Hindlimb muscle (tissue), 1 donor: Measurements from ENCODE around the gene RNF212. TPM values are rescaled to one million over a fixed set of nuclear protein-coding genes. Genes with fewer than 3 reads are reported as not detected.
"Not testable (repeated sequence)": the region's sequence is repeated elsewhere in the genome, so short reads cannot be mapped to it uniquely, and the experiment has no call there.

ENCODE experiments used
- DNase-seq: peaks from one replicate; pipeline ENCODE4 v3.0.0-alpha.2; 2013
- polyA plus RNA-seq: library from polyadenylated mRNA; unstranded; fragments of 120-200 nt; gene quantifications from one replicate; pipeline ENCODE4 v1.2.1, GENCODE V29; 2013; ENCODE audit not compliant: insufficient read length

Gene RNF212
- polyA plus RNA-seq, 1 donor, result 3.6 TPM

DNA sequence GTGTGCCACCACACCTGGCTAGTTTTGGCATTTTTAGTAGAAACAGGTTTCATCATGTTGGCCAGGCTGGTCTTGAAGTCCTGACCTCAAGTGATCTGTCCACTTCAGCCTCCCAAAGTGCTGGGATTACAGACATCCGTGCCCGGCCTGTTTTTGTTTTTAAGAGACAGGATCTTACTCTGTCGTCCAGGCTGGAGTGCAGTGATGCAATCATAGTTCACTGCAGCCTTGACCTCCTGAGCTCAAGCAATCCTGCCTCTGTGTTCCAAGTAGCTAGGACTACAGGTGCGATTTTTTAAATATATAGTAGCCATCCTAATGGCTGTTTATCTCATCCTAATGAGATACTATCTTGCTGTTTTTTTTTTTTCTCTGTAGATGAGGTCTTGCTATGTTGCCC, 47.6 kb downstream of the RNF212 start:
- no peak for DNase-seq

DNA sequence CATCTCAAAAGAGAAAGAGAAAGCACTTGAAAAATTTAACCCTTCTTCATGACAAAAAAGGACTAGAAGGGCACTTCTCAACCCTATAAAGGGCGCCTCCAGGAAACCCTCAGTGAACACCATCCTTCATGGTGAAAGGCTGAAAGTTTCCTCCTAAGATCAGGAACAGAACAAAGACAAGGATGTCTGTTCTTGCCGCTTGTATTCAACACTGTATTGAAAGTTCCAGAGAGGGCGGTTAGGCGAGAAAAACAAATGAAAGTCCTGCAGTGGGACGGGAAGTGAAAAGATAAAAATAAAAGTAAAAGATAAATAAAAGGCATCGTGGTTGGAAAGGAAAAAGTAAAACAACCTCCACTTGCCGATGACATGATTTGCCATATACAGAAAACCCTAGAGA, 50.9 kb downstream of the RNF212 start:
- no peak for DNase-seq

DNA sequence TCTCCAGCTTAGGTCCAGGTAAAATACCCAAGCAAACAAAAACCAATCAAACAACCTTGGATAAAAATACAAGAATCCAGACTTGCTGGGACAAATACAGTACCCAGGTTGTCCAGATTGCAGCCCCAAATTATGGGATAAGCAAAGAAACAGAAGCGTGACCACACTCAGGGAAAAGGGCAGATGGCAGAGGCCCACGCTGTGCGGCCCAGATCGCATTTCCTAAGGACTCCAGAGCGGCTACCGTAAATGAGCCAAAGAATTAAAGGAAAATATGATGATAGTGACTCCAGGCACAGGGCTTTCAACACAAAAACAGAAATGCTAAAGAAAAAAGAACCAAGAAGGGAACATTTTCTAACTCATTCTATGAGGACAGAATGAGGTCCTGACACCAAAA, 51.6 kb downstream of the RNF212 start:
- DNase-seq, result no peak

- no peak for DNase-seq
Observed at GRCh38 chr4:1061056-1061700, 52.2 kb downstream of the RNF212 start.

DNA sequence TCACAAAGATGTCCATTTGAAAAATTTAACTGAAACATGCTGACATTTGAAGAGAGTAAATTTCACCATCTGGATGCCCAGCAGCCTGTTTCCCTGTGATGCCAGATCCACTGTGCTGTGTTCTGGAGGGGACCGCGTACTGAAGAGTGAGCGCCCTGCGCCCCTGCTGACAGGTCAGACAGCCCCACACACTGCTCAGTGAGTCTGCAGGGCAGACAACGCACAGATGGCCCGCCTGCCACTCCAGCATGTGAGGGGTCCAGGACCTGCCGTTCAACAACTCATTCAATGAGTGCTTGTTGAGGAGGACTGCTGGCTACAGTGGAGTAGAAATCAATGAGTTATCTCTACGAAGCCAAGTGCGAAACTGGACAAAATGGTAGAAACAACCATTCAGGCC, 52.7 kb downstream of the RNF212 start:
- no peak for DNase-seq

DNA sequence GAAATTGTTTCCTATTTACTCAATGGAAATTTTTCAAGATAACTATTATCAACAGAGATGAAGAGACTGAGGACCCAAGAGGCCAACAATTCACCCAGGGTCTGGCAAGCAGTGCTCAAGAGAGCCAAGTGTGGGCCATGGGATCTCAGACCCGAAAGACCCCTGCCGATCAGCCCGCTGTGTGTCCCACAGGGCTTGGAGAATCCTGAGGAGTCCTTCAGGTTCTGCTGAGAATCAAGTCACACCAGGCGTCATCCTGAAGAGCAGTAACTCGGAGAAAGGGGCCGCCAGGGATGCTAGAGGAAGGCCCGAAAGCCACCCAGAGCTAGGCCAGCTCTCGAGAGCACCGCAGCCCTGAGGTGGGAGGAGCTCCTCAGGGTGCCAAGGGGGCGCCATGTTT, 53.2 kb downstream of the RNF212 start:
- DNase-seq, result no peak

GRCh38 chr4:1058997-1059665, 54.2 kb downstream of the RNF212 start:
- no peak for DNase-seq

- DNase-seq, result no peak
Observed at GRCh38 chr4:1058198-1058996, 55.0 kb downstream of the RNF212 start.

DNA sequence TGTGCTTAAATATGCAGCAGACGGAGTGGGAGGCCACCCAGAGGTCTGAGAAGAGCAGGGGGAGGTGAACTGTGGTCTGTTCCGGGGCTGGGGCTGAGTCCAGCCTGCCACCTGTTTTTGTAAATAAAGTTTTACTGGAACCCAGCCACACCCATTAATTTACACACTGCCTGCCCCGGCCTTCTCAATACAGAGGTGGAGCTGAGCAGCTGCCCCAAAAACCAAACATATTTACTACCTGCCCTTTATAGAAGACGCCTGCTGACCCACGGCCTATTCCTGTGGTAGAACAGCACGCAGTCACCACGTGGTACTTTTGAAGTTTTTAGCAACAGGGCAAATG, 56.0 kb downstream of the RNF212 start:
- no peak for DNase-seq

GRCh38 chr4:1056671-1057402, 56.5 kb downstream of the RNF212 start:
- no peak for DNase-seq

DNA sequence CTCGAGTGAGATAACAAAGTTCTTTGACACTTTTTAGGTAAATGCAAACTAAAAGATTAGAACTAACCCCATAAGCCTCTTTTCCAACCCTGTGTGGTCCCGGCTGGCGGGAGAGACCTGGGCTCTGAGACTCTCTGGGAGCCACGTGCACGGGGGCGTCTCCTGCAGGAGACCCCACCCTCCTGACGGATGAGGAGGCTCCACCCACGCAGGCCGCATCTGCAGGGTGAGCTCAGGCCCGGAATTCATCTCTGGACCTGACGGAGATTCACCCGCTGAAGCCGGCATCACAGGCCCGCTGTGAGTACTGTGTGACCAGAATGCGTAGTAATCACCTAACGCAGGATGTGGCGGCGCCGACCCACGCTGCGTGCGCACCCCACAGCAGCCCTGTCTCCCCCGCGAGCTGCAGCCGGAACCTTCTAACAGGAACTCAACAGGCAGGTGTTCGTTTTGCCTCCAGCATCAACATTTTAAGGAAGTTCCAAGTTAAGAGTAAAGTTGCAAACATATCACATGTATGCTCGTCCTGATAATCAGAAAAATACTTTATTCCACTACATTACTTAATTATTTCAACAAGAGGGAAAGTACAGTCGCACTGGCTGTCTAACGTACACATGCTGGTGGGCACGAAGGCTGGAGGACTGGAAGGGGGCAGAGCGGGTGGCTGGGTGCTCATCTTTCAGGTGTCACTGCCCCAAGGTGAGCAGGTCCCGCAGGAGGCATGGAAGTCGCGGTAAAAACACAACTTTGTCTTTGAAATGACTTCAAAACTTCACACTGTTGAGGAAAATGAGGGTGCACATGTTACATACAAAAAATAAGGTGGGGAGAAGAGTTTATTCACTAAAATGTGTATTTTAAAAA, 57.4 kb downstream of the RNF212 start:
- no peak for DNase-seq

DNA sequence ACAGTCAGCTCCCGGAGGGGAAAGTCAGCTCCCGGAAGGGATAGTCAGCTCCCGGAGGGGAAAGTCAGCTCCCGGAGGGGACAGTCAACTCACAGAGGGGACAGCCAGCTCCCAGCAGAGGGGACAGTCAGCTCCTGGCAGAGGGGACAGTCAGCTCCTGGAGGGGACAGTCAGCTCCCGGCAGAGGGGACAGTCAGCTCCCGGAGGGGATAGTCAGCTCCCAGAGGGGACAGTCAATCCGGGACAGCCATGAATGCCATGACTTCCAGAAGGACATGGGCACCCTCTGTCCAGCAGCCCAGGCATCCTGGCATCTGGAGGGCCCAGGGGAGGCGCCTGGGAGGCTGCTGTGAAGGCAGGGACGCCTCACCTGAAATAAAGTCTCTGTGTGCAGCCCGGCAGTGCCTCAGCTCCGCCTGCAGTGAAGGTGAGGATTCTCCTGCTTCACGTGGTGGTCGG, 58.1 kb downstream of the RNF212 start:
- DNase-seq, result not testable (repeated sequence)

DNA sequence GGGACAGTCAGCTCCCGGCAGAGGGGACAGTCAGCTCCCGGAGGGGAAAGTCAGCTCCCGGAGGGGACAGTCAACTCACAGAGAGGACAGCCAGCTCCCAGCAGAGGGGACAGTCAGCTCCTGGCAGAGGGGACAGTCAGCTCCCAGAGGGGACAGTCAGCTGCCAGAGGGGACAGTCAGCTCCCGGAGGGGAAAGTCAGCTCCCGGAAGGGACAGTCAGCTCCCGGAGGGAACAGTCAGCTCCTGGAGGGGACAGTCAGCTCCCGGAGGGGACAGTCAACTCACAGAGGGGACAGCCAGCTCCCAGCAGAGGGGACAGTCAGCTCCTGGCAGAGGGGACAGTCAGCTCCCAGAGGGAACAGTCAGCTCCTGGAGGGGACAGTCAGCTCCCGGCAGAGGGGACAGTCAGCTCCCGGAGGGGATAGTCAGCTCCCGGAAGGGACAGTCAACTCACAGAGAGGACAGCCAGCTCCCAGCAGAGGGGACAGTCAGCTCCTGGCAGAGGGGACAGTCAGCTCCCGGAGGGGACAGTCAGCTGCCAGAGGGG, 58.6 kb downstream of the RNF212 start:
- DNase-seq, result not testable (repeated sequence)

DNA sequence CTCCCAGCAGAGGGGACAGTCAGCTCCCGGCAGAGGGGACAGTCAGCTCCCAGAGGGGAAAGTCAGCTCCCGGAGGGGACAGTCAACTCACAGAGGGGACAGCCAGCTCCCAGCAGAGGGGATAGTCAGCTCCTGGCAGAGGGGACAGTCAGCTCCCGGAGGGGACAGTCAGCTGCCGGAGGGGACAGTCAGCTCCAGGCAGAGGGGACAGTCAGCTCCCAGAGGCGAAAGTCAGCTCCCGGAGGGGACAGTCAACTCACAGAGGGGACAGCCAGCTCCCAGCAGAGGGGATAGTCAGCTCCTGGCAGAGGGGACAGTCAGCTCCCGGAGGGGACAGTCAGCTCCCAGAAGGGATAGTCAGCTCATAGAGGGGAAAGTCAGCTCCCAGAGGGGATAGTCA, 59.5 kb downstream of the RNF212 start:
- not testable (repeated sequence) for DNase-seq

- DNase-seq, result no peak
Observed at GRCh38 chr4:1053080-1053661, 60.2 kb downstream of the RNF212 start.

DNA sequence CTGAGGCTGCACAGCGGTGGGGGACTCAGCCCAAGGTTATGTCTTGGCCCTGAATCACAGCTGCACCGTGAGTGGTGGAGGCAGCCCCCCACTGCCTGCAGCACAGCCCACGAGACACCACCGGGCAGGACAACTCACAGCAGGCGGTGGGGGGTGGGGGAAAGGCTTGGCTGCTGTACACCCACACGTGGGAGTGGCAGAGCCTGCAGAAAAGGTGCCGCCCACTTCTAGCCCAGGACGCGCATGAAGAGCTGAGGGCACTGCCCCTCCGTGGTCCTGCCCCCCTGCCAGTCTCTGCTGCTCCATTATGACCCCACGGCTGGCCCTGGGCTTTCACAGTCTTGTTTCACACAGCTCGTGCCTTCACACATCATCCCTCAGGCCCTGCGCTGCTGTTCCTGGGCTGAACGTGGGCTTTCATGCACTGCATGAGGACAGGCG, 61.1 kb downstream of the RNF212 start:
- no peak for DNase-seq

- DNase-seq, result no peak
Observed at GRCh38 chr4:1051472-1051871, 61.9 kb downstream of the RNF212 start.

DNA sequence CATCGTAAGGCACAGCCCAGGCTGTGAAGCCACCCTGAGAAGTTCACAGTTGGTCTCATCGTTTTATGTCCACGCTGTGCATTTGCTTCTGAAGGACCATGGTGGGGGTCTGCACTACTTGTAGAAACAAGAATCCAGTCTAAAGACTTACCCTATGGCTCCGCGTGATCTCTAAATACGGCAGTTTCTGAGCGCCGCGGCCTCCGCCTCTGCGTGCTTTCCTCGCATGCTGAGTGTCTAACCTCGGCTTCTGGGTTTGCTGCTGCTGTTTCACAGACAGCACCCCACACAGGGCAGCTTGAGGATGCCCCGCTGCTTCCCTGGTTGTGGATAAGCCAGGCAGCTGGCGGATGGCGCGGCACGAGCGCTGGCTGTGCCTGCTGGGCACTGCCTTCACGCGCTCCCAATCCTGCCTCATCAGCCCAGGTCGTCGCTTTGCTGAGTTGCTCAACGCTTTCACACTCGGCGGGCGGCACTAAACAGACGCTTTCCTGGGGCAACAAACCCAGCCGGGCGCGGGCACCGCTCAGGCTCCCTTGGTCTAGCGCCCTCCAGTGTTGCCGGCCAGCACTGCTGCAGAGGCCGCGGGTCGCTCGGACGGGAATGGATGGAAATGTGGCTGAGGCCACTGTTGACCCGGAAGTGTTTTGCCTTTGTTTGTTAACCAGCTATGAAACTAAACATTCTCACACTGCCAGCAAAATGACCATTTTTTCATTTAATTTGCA, 62.7 kb downstream of the RNF212 start:
- DNase-seq, result no peak

- no peak for DNase-seq
Observed at GRCh38 chr4:1049591-1049905, 63.8 kb downstream of the RNF212 start.

- no peak for DNase-seq
Observed at GRCh38 chr4:1048773-1049590, 64.4 kb downstream of the RNF212 start.
